ENCODE data around the gene DAO.

DAO gene

DNA sequence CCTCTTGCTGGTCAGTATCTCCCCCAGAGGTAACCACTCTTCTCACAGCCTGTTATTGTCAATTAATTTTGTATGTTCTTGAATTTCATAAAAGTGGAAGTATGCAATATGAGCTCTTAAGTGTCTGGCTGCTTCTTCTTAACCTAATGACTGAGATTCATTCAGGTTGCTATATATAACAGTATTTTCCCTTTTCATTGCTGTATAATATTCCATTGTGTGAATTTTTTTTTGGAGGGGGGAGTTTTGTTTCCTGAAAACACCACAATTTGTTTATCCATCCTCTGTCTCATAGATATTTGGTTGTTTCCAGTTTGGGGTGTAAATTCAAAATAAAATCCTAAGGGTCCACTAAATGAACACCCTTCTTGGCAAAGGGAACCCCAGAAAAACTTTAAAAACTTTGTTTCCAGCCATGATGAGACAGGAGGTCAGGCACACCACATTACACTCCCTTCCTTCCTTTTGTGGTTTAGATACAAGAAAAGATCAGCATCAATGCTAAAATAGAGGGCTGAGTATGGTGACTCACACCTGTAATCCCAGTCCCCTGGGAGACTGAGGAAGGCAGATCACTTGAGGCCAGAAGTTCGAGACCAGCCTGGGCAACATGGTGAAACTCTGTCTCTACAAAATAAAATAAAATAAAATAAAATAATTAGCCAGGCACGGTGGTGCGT lies 4.1 kb upstream of the DAO start:
- no peak for DNase-seq (ENCODE audit: low read depth in 2 of 2)

DNA sequence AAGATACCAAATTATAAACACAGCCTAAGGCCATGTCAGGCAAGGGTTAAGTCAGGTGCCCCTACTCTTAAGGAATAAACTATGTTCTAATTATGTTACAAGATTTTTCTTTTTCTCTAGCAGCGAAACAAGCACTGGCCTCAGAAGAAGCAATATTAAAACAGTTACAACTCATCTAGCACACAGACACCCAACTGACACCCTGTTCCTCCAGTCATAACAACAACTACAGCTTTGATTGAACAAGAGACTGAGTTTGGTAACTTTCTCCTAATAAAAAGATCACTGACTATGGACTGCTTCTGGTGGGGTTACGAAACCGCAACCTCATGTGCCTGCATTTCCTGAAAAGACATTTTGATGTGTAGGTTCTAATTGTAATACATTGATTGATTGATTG lies 3.3 kb upstream of the DAO start:
- DNase-seq (ENCODE audit: low read depth in 2 of 2), result no peak

DNA sequence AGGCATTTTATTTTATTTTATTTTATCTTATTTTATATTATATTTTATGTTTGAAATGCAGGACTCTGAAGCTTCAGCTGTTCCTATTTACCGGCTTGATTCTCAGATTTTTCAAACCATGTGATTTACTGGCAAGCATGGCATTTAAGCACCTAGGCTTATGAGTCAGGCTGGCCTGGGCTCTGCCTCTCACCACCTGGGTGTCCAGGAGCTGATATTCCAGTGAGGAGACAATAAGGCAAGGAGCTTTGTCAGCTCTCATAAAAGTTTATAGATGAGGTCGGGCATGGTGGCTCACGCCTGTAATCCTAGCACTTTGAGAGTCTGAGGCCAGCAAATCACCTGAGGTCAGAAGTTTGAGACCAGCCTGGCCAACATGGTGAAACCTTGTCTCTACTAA lies 2.1 kb downstream of the DAO start:
- DNase-seq (ENCODE audit: low read depth in 2 of 2), result no peak

DNA sequence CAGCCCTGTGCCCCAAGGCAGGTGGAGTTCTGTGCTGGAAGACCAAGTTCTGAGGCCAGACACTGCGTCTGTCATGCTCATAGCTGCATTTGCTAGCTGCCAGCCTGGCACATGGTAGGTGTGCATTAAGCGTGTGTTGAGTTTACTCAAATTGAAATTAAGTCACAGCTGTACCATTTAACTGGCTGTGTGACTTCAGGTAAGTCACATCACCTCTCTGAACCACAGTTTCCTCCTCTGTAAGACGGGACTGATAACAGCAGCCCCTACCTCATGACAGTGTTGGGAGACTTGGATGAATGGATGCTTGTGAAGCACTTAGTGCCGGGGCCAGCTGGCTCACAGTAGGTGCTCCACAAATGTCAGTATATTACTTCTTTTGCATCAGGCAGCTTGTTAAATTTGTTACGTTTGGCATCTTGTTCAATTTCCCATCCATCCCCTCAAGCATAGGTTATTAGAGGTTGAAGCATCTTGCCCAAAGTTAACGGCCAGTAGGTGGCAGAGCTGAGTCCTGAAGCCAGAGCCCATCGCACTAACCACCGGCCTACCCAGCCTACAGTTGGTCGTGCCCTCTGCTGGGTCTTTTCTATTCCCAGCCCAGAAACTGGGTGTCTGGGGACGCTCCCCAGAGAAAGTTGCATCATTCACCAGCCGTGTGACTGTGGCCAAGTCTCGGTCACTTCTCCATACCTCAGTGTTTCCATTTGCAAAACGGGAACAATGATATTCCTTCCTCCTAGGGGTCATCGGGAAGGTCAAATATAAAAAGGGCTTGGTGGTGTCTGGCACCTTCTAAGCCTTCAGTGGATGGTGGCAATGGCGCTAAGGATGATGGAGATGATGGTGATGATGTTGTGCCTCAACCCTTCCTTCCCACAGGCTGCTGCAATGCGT lies 4.5 kb downstream of the DAO start:
- DNase-seq (ENCODE audit: low read depth in 2 of 2), result peak; percentile 53 to 70

DNA sequence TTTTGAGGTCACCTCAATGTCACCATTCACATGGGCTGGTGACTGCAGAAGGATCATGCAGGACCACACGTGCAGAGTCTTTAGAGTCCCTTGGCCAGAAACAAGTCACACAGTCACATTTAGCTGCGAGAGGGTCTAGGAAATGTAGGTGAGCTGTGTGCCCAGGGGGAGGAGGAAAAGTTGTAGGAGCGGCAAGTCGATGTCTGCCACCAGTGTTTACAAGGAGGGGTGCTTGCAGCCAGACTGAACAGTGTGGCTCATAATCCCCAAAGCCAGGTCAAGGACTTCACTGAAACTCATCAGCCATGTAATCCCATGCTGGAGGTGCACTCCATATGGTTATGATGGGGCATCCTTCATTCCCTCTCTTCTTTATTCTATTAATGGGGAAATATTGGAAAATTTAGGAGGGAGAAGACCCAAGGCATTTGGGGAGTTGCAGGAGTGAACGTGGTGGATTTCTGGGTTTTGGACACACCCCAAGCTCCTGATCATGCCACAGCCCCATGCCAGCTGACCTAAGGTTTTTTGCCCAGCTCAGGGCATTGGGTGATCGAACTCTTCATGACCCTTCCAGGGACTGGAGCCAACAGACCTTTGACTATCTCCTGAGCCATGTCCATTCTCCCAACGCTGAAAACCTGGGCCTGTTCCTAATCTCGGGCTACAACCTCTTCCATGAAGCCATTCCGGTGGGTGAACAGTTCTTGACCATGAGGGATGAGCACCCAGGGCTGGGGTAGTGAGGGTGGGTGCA lies 7.2 kb downstream of the DAO start:
- no peak for DNase-seq (ENCODE audit: low read depth in 2 of 2)

DNA sequence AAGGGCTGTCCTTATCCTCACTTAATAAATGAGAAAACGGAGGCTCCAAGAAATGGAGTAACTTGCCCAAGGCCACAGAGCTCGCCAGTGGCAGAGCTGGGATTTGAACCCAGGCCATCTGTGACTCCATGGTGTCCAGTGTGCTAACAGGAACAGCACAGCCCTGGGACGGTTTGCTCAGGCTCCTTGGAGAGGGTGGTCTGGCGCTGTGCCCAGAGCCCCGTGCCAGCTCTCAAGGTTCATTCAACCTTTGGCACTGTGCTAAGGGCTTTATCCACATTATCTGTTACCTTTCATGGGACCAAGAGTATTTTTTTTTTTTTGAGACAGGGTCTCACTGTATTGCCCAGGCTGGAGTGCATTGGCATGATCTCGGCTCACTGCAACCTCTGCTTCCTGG lies 8.1 kb downstream of the DAO start:
- DNase-seq (ENCODE audit: low read depth in 2 of 2), result no peak

DNA sequence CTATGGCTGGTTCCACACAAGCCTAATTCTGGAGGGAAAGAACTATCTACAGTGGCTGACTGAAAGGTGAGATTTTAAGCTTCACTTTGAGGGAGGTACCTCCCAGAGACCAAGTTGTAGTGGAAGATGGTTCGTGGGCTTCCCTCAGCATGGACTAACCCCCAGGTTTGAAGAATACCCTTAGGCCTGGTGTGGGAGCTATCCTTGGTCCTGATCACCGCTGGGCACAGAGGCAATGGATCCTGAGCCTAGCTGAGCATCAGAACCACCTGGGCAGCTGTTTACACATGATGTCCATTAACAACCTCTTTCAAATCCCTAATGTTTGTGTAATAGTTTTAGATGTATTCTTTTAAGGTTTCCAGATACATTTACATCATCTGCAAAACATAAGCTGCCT lies 10.3 kb downstream of the DAO start:
- no peak for DNase-seq (ENCODE audit: low read depth in 2 of 2)

DNA sequence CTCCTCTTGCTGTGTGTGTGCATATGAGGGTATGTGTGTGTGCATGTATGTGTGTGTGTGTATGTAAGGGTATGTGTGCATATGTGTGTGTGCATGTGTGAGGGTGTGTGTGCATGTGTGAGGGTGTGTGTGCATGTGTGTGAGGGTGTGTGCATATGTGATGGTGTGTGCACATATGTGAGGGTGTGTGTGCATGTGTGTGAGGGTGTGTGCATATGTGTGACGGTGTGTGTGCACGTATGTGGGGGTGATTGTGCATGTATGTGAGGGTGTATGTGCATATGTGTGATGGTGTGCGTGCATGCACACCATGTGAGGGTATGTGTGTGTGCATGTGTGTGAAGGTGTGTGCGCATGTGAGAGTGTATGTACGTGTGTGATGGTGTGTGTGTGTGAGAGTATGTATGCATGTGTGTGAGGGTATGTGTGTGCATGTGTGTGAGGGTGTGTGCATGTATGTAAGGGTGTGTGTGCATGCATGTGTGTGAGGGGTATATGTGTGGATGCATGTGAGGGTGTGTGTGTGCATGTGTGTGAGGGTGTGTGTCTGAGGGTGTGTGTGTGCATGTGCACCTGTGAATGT lies 15.4 kb downstream of the DAO start:
- no peak for DNase-seq (ENCODE audit: low read depth in 2 of 2)

DNA sequence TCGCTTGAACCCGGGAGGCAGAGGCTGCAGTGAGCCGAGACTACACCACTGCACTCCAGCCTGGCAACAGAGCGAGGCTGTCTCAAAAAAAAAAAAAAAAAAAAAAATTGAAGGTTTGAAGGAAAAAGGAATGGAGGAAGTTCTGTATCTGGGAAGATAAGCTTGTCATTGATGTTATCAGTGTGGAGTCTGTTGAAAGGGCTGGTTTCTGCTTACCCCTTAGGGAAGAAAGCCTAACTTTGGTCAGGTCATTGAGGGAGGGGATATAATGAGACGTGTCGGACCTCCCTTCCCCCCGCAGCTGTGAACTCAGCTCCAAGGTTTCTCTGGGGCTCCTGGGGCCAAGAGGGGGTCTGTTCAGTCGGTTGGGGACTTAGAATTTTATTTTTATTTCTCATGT lies 16.4 kb downstream of the DAO start:
- no peak for DNase-seq (ENCODE audit: low read depth in 2 of 2)

DNA sequence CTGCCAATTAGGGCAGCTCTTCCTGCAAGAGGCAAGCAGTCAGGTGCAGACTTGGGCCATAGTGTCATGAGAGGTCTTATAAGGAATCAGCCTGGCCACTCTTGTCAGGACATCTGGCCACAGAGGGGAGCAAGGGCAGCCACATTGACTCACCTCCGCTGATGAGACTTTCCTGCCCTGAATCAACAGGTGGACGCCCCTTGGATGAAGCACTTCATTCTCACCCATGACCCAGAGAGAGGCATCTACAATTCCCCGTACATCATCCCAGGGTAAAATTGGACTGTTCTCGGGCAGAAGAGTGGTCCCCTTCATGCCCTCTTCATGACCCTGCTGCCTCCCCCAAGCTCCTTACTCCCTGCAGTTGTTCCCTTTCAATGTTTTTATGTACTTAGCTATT lies 16.9 kb downstream of the DAO start:
- DNase-seq (ENCODE audit: low read depth in 2 of 2), result no peak

DNA sequence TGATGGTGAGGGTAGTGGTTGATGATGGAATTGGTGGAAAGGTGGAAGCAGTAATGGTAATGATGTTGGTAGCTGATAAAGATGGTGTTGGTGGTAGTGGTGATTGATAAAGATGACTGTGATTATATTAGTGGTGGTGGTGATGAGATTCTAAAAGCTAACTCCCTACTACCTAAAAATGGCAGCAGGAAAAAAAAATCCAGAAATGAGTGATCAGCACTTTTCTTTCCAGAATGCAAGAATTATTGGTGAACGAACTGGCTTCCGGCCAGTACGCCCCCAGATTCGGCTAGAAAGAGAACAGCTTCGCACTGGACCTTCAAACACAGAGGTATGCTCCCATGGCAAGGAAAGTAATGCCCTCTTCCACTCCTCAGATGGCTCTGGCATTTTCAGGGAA lies 19.3 kb downstream of the DAO start:
- no peak for DNase-seq (ENCODE audit: low read depth in 2 of 2)

DNA sequence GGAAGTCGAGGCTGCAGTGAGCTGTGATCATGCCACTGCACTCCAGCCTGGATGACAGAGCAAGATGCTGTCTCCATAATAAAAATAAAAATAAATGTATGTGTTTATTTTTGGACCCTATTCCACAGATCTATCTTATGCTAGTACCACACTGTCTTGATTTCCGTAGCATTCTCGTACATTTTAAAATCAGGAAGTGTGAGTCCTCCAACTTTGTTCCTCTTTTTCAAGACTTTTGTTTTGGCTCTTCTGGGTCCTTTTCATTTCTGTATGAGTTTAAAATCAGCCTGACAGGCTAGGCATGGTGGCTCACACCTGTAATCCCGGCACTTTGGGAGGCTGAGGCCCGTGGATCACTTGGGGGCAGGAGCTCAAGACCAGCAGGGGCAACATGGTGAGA lies 25.8 kb downstream of the DAO start:
- DNase-seq (ENCODE audit: low read depth in 2 of 2), result no peak

DNA sequence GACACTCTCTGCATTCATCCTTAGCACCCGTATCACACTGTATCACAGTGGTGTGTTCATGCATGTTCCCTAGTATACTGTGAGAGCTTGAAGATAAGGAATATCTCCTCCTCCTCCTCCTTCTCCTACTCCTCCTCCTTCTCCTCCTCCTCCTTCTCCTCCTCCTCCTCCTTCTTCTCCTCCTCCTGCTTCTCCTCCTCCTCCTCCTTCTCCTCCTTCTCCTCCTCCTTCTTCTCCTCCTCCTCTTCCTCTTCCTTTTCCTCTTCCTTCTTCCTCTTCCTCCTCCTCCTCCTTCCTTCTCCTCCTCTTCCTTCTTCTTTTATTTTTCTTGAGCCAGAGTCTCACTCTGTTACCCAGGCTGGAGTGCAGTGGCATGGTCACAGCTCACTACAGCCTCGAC lies 27.1 kb downstream of the DAO start:
- no peak for DNase-seq (ENCODE audit: low read depth in 2 of 2)

DNA sequence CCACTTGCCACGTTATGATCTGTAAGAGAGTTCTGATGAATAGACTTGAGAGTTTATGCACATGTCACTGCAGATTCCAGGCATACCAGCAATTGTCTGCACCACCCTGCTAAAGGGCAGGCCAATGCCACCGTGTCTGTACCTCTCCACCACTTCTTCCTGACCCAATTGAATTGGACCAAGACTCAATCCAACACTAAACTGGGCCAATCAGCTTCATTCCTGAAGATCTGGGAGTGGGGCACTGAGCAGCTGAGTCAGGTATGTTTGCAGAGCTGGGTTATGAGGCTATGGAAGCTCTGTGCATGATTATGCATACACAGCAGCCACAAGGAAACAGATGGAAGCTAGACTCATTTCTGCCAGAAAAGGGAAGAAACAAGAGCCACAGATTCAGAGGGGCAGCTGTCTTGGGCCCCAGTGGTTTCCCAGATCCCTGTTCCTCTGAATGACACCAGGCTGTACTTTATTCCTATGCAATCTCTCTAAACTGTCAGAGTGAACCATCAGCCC lies 28.0 kb downstream of the DAO start:
- DNase-seq (ENCODE audit: low read depth in 2 of 2), result no peak

DNA sequence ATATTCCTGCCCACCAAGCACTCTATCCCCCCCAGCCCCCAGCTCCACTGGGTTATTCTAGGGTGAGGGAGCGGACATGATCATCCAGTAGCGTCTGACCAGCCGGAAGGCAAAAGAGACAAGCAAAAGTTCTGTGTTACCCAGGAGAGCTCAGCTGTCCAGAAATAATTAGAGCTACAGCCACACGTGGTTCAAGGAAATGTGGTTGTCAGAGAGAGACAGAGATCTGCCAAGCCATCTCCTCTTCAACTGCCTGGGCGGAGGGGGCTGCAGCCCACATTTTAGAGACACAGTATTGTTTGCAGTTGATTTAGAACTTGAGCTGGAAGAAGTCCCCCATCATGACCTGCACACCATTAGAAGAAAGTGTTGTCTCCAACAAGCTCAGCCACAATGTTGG lies 30.4 kb downstream of the DAO start:
- DNase-seq (ENCODE audit: low read depth in 2 of 2), result no peak

DNA sequence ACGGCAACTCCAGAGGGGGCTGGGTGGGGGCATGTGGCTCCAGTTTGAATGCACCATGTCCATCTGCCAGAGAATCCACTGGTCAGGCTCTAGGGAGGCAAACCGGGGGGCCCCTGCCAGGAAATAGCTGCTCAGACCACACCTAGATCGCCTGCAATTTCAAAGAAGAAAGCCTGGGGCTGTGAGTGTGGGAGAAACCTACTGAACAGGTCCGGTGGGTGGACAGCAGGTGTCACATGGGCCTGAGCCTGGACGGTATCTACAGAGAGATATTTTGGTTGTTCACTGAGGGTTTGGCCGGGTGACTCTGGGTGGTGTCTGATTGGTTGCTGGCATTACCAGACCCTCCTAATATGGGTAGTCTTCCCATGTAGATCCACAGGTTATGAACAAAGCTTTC lies 32.0 kb downstream of the DAO start:
- DNase-seq (ENCODE audit: low read depth in 2 of 2), result no peak

DNA sequence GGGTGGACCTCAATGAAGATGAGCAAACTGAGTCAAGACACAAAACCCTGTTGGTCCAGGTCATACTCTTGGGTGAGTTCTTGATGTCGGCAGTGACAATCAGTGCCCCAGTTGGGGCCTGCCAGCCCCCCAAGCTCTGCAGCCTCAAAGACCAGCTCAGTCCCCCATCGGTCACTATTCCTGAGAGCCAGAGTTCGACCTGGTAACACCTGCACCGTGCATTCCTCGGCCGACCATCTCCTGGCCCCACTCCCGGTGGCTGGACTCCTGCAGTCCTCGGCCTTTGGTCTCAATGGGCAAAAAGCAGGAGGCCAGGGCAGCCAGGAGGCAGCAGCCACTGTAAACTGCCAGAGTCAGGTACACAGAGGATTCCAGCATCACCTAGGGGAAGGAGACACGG lies 32.5 kb downstream of the DAO start:
- DNase-seq (ENCODE audit: low read depth in 2 of 2), result no peak

DNA sequence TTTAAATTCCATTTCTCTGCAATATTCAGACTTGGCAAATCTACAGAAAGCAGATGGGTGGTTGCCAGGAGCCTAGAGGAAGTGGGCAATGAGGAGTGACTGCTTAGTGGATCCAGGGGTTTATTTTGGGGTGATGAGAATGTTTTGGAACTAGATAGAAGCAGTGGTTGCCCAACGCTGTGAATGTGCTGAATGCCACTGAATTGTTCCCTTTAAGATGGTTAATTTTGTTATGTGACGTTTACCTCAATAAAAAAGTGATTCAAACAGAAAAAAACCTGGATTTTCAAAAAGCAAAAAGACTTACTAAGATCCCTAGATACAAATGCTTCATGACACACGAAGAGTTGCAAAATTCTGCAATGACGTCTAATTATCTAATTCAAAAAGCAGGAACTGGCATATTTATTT lies 34.2 kb downstream of the DAO start:
- no peak for DNase-seq (ENCODE audit: low read depth in 2 of 2)

DNA sequence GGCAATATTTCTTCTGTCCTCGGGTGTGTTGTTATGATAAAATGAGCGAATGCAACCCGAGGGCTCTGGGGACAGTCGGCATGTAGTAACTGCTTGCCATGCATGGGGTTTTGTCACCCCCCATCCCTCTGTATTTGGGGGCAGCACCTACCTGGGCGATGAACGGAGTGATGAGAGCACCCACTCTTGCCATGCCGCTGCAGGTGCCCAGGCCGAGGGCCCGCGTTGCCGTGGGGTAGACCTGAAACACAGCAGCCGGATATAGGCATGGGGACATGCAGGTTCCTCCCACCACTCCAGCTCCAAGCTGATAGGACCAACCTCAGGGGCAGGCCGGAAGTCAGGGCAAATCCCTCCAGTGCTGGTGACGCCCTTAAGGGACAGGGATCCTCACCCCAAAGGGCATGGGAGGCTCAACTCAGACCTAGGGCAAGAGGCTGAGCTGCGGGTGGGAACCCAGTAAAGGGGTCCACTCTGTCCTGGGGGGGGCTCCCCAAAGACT lies 35.8 kb downstream of the DAO start:
- DNase-seq (ENCODE audit: low read depth in 2 of 2), result no peak

DNA sequence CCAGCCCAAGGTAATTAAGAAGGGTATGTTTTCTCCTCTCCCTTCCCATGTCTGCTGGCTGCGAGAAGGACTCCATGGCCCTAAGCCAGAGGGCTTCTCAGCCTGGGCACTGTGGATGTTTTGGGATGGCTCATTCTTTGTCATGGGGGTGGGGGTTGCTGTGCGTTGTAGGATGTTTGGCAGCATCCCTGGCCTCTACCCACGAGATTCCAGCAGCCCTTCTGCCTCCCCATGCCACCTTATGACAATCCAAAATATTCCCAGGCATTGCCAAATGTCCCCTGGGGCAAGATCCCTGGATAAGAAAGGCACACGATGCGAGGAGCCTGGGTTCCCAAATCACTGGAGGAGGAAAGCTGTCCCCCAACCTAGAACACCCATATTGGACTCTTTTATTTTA lies 36.4 kb downstream of the DAO start:
- DNase-seq (ENCODE audit: low read depth in 2 of 2), result no peak

DNA sequence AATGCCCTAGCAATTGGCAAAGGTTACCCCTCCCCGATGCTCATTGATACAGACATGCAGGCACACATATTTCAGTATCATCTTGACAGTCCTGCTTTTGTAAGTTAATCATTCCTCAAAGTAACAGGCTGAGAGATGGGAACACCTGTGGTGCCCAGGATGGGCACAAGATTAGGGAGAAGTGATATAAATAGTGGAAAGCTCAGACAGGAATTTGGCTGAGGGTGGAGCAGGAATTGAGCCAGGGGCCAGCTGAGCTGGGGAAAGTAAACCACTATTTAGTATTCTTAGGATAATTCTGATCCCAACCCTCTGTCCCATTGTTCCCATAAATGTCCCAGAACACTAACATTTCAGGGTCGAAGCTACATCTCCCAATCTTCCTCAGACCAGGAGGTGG lies 38.3 kb downstream of the DAO start:
- no peak for DNase-seq (ENCODE audit: low read depth in 2 of 2)

All from activated CD4-positive, alpha-beta T cell treated with anti-CD3 and anti-CD28 coated beads for 24 hours (primary cell).